ENCODE data around the gene TMED9.

The TMED9 gene

DNA sequence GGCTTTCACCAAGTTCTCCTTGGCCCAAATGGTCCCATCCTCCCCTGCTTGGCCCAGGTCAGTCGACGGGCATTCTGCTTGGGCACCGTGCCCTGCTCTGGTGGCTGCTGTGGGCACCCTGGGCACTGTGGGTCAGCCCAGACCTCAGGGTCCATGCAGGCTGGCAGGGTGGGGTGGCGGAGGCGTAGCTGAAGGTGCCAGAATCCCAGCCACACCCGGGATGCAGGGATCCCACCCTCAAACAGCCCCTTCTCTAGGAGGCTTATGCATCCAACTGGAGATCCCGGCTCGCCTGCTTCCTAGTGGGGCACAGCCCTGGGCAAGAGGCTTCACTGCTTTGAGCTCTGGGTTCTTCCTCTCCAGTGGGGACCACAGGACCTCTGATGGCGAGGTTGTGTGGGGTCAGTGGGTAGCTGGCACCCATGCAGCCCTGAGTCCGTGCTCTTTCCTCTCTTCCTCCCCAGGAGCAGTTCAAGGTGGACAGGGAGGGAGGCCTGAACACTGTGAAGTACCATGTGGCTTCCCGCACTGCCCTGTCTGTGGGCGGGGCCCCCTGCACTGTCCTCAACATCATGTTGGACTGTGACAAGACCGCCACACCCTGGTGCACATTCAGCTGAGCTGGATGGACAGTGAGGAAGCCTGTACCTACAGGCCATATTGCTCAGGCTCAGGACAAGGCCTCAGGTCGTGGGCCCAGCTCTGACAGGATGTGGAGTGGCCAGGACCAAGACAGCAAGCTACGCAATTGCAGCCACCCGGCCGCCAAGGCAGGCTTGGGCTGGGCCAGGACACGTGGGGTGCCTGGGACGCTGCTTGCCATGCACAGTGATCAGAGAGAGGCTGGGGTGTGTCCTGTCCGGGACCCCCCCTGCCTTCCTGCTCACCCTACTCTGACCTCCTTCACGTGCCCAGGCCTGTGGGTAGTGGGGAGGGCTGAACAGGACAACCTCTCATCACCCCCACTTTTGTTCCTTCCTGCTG, 17.4 kb downstream of the TMED9 start:
- TF ChIP-seq OSR1 (CRISPR knock-in tag; IDR thresholded peaks at IDR 0.05), result no peak
- no peak for TF ChIP-seq CSDC2 (CRISPR knock-in tag; IDR thresholded peaks at IDR 0.05)
- TF ChIP-seq ZNF70 (CRISPR knock-in tag; IDR thresholded peaks at IDR 0.05), result no peak
- TF ChIP-seq GLIS3 (CRISPR knock-in tag; IDR thresholded peaks at IDR 0.05), result no peak
- TF ChIP-seq ZFP3 (CRISPR knock-in tag; IDR thresholded peaks at IDR 0.05), result no peak
- no peak for TF ChIP-seq ISL1 (CRISPR knock-in tag; IDR thresholded peaks at IDR 0.05)
- TF ChIP-seq, protein P1, sequence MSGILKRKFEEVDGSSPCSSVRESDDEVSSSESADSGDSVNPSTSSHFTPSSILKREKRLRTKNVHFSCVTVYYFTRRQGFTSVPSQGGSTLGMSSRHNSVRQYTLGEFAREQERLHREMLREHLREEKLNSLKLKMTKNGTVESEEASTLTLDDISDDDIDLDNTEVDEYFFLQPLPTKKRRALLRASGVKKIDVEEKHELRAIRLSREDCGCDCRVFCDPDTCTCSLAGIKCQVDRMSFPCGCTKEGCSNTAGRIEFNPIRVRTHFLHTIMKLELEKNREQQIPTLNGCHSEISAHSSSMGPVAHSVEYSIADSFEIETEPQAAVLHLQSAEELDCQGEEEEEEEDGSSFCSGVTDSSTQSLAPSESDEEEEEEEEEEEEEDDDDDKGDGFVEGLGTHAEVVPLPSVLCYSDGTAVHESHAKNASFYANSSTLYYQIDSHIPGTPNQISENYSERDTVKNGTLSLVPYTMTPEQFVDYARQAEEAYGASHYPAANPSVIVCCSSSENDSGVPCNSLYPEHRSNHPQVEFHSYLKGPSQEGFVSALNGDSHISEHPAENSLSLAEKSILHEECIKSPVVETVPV (CRISPR knock-in tag; IDR thresholded peaks at IDR 0.05), result no peak
- TF ChIP-seq ESRRG (CRISPR knock-in tag; IDR thresholded peaks at IDR 0.05), result no peak
- no peak for TF ChIP-seq TOX (CRISPR knock-in tag; IDR thresholded peaks at IDR 0.05; ENCODE audit: borderline replicate concordance)
- TF ChIP-seq ZC3H10 (CRISPR knock-in tag; IDR thresholded peaks at IDR 0.05), result no peak
- TF ChIP-seq BACH2 (CRISPR knock-in tag; IDR thresholded peaks at IDR 0.05; ENCODE audit: borderline replicate concordance), result no peak
- no peak for TF ChIP-seq ZNF8 (CRISPR knock-in tag; IDR thresholded peaks at IDR 0.05)
- TF ChIP-seq, protein P2, sequence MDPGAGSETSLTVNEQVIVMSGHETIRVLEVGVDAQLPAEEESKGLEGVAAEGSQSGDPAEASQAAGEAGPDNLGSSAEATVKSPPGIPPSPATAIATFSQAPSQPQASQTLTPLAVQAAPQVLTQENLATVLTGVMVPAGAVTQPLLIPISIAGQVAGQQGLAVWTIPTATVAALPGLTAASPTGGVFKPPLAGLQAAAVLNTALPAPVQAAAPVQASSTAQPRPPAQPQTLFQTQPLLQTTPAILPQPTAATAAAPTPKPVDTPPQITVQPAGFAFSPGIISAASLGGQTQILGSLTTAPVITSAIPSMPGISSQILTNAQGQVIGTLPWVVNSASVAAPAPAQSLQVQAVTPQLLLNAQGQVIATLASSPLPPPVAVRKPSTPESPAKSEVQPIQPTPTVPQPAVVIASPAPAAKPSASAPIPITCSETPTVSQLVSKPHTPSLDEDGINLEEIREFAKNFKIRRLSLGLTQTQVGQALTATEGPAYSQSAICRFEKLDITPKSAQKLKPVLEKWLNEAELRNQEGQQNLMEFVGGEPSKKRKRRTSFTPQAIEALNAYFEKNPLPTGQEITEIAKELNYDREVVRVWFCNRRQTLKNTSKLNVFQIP (CRISPR knock-in tag; IDR thresholded peaks at IDR 0.05; ENCODE audit: borderline replicate concordance, low read depth), result no peak
- no peak for TF ChIP-seq TCF4 (CRISPR knock-in tag; IDR thresholded peaks at IDR 0.05; ENCODE audit: borderline replicate concordance)
- ATAC-seq, result no peak

DNA sequence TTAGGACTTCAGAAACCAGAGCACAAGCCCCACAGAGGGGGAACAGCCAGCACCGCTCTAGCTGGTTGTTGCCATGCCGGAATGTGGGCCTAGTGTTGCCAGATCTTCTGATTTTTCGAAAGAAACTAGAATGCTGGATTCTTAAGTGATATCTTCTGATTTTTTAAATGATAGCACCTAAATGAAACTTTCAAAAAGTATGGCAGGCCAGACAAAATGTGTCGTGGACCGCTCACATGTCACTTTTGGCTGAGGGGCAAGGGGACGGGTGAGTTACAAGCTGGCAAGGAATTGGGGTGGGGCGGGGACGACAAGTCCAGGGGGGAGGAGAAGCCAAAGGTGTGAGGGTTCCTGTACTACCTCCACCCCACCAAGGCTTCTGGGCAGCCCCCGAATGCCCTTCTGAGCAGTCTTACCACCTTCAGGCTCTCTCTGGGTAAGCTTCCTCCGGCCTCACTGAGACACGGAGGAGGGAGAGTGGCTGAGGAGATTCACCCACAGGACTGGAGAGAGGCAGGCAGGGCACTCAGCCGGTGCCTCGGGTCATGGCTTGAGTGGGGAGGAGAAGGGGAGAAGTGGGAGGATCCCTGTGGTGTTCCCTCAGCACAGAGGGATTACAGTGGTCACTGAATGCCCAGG, 18.2 kb downstream of the TMED9 start:
- ATAC-seq, result no peak
- TF ChIP-seq ESRRG (CRISPR knock-in tag; IDR thresholded peaks at IDR 0.05), result no peak
- TF ChIP-seq ZNF70 (CRISPR knock-in tag; IDR thresholded peaks at IDR 0.05), result no peak
- no peak for TF ChIP-seq TOX (CRISPR knock-in tag; IDR thresholded peaks at IDR 0.05; ENCODE audit: borderline replicate concordance)
- TF ChIP-seq, protein P2 (CRISPR knock-in tag; IDR thresholded peaks at IDR 0.05; ENCODE audit: borderline replicate concordance, low read depth), result no peak
- no peak for TF ChIP-seq ZFP3 (CRISPR knock-in tag; IDR thresholded peaks at IDR 0.05)
- TF ChIP-seq PPARA (CRISPR knock-in tag; IDR thresholded peaks at IDR 0.05; ENCODE audit: borderline replicate concordance), result no peak
- no peak for TF ChIP-seq RARB (CRISPR knock-in tag; IDR thresholded peaks at IDR 0.05)
- TF ChIP-seq SNAI2 (CRISPR knock-in tag; IDR thresholded peaks at IDR 0.05), result no peak
- no peak for TF ChIP-seq BACH2 (CRISPR knock-in tag; IDR thresholded peaks at IDR 0.05; ENCODE audit: borderline replicate concordance)
- no peak for TF ChIP-seq ISL1 (CRISPR knock-in tag; IDR thresholded peaks at IDR 0.05)
- no peak for TF ChIP-seq GLIS3 (CRISPR knock-in tag; IDR thresholded peaks at IDR 0.05)
- TF ChIP-seq ZNF8 (CRISPR knock-in tag; IDR thresholded peaks at IDR 0.05), result no peak
- no peak for TF ChIP-seq TCF4 (CRISPR knock-in tag; IDR thresholded peaks at IDR 0.05; ENCODE audit: borderline replicate concordance)
- TF ChIP-seq, protein P3, sequence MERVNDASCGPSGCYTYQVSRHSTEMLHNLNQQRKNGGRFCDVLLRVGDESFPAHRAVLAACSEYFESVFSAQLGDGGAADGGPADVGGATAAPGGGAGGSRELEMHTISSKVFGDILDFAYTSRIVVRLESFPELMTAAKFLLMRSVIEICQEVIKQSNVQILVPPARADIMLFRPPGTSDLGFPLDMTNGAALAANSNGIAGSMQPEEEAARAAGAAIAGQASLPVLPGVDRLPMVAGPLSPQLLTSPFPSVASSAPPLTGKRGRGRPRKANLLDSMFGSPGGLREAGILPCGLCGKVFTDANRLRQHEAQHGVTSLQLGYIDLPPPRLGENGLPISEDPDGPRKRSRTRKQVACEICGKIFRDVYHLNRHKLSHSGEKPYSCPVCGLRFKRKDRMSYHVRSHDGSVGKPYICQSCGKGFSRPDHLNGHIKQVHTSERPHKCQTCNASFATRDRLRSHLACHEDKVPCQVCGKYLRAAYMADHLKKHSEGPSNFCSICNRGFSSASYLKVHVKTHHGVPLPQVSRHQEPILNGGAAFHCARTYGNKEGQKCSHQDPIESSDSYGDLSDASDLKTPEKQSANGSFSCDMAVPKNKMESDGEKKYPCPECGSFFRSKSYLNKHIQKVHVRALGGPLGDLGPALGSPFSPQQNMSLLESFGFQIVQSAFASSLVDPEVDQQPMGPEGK (CRISPR knock-in tag; IDR thresholded peaks at IDR 0.05; ENCODE audit: borderline replicate concordance), result no peak
- no peak for TF ChIP-seq ZNF565 (CRISPR knock-in tag; conservative IDR thresholded peaks at IDR 0.05; ENCODE audit: low read depth)

DNA sequence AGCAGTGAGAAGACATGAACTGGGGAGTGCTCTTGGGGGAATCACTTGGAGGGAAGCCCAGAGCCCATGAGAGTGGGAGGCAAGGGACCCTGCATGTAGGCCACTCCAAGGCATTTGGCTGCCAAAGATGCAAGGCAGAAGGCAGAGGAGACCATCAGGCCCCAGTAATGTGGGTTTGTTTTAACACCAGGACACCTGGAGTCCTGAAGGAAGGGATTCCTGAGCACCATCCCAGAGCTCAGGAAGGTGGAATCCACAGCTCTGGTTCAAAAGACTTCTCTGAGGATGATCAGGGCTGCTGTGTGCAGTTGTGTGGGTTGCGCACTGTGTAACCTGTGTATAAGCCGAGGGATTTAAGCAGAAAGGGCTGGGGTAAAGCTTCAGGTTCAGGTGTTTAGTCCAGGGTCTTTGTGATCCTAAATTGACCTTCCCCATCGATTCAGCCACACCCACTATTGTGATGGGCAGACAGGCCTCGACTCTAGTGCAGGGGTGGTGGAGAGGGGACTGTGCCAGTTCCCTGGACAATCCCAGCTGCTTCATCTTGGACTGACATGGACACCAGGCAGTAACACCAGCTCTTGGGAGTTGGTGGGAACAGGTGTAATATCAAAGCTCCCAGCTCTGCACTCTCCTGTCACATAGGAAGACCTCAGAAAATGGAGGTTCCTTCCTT, 18.9 kb downstream of the TMED9 start:
- TF ChIP-seq, protein P1 (CRISPR knock-in tag; IDR thresholded peaks at IDR 0.05), result no peak
- TF ChIP-seq, protein P2 (CRISPR knock-in tag; IDR thresholded peaks at IDR 0.05; ENCODE audit: borderline replicate concordance, low read depth), result no peak
- TF ChIP-seq CSDC2 (CRISPR knock-in tag; IDR thresholded peaks at IDR 0.05) (no peak), BACH2 (CRISPR knock-in tag; IDR thresholded peaks at IDR 0.05; ENCODE audit: borderline replicate concordance) (no peak)
- no peak for ATAC-seq

Measured in SK-N-SH treated with all-trans-retinoic acid at 6 μM for 48 hours (cell line).